Uterus (tissue), 2 donors: ENCODE measurements around the gene R3HDM2.

ENCODE experiments used
- CTCF ChIP-seq, 4 experiments: fragments of 200-600 bp in 2 of 4; fragments of 450-650 bp in 2 of 4; sonication (generic) in 2 of 4; IDR thresholded peaks; one replicate each; pipeline ENCODE4 v1.5.1; 2016 to 2019; ENCODE audit warnings: antibody characterized with exemption in 4 of 4, mild to moderate bottlenecking in 2 of 4, moderate library complexity in 1 of 4
- POLR2A ChIP-seq, 2 donors: fragments of 450-650 bp; IDR thresholded peaks; one replicate each; pipeline ENCODE4 v1.6.1; 2016; ENCODE audit warnings: antibody characterized with exemption in 2 of 2, mild to moderate bottlenecking in 1 of 2, moderate library complexity in 1 of 2

- TF ChIP-seq POLR2A (IDR thresholded peaks at IDR 0.05), result no peak
- no peak for TF ChIP-seq CTCF (IDR thresholded peaks at IDR 0.05)
These were observed 45.5 kb upstream of the R3HDM2 start for GRCh38 chr12:57476162-57476992.
